OCI-LY3 (cell line): ENCODE results near the gene IQSEC1.

ENCODE experiments used
- CTCF ChIP-seq: fragments of 200-600, 300-600 bp; sonication (generic); IDR thresholded peaks from 2 replicates; pipeline ENCODE4 v1.5.1; 2014; ENCODE audit warnings: antibody characterized with exemption, low read length, low read depth
- EZH2phosphoT487 ChIP-seq: fragments of 200-600 bp; shearing (Covaris generic); IDR thresholded peaks from 2 replicates; pipeline ENCODE4 v1.6.1; 2018; ENCODE audit warnings: antibody characterized with exemption, mixed run types, low read depth

- TF ChIP-seq CTCF = no peak
- TF ChIP-seq EZH2phosphoT487 = no peak
Measured at GRCh38 chr3:12871404-12871983, 201.7 kb downstream of the IQSEC1 start.
